HEK293 (cell line): Measurements from ENCODE around the gene CACNB2.

Experiments
- CTCF ChIA-PET: fragments of 350-600 bp; formaldehyde crosslinking; extraction: SDS; loops from one replicate; lab custom pipeline; 2021; ENCODE audit warnings: antibody characterized with exemption; lab: Yijun Ruan, JAX
- POLR2A ChIA-PET: fragments of 300-600 bp; formaldehyde crosslinking; extraction: SDS; loops from one replicate; lab custom pipeline; 2020; ENCODE audit warnings: antibody characterized with exemption, inconsistent platforms; lab: Yijun Ruan, JAX
- H3K27ac ChIP-seq: fragments of 200-500 bp; sonication (Bioruptor generic); 2 replicates; pipeline ENCODE4 v1.5.1; 2014; ENCODE audit warnings: low read depth, low read length, control low read depth, inconsistent platforms; ENCODE audit errors: extremely low read depth
- H3K36me3 ChIP-seq, 2 experiments: fragments of 200-500 bp in 1 of 2; sonication (Bioruptor generic) in 1 of 2; 1 replicate in 1 of 2; 2 replicates in 1 of 2; pipeline ENCODE4 v1.5.1; 2014 to 2017; ENCODE audit warnings: inconsistent platforms in 2 of 2, low read length in 2 of 2; ENCODE audit not compliant: control insufficient read depth in 2 of 2, insufficient read depth in 1 of 2
- H3K4me1 ChIP-seq: fragments of 200-500 bp; sonication (Bioruptor generic); 2 replicates; pipeline ENCODE4 v1.5.1; 2014; ENCODE audit warnings: mild to moderate bottlenecking, low read length, inconsistent platforms; ENCODE audit not compliant: control insufficient read depth, insufficient read depth
- H3K4me3 ChIP-seq: 2 replicates; pipeline ENCODE4 v1.5.1; 2011; ENCODE audit warnings: low read depth, mild to moderate bottlenecking, control low read depth, low read length, moderate library complexity
- H3K9me3 ChIP-seq: fragments of 200-500 bp; sonication (Bioruptor generic); 2 replicates; pipeline ENCODE4 v1.5.1; 2014; ENCODE audit warnings: low read depth, low read length, inconsistent platforms; ENCODE audit not compliant: control insufficient read depth, insufficient read depth
- GLIS2 ChIP-seq: fragments of 450-650 bp; formaldehyde crosslinking; IDR thresholded peaks from 2 replicates; pipeline ENCODE4 v1.5.1; 2016; ENCODE audit warnings: missing biosample characterization, missing genetic modification characterization
- PATZ1 ChIP-seq: fragments of 450-650 bp; formaldehyde crosslinking; IDR thresholded peaks from 2 replicates; pipeline ENCODE4 v1.5.1; 2016; ENCODE audit warnings: missing biosample characterization, missing genetic modification characterization
- ZBTB11 ChIP-seq: fragments of 450-650 bp; formaldehyde crosslinking; conservative IDR thresholded peaks from 2 replicates; pipeline ENCODE4 v1.5.1; 2016; ENCODE audit warnings: low read depth, missing biosample characterization, missing genetic modification characterization
- ZBTB17 ChIP-seq: fragments of 450-650 bp; formaldehyde crosslinking; IDR thresholded peaks from 2 replicates; pipeline ENCODE4 v1.5.1; 2016; ENCODE audit warnings: missing biosample characterization, missing genetic modification characterization
- ZBTB20 ChIP-seq: fragments of 450-650 bp; formaldehyde crosslinking; IDR thresholded peaks from 2 replicates; pipeline ENCODE4 v1.5.1; 2016; ENCODE audit warnings: missing biosample characterization, missing genetic modification characterization
- ZBTB49 ChIP-seq: fragments of 450-650 bp; formaldehyde crosslinking; IDR thresholded peaks from 2 replicates; pipeline ENCODE4 v1.5.1; 2016; ENCODE audit warnings: missing biosample characterization, missing genetic modification characterization, low read depth
- ZNF132 ChIP-seq: fragments of 450-650 bp; formaldehyde crosslinking; IDR thresholded peaks from 2 replicates; pipeline ENCODE4 v1.5.1; 2017; ENCODE audit warnings: missing biosample characterization, missing genetic modification characterization, borderline replicate concordance
- ZNF214 ChIP-seq: fragments of 450-650 bp; formaldehyde crosslinking; IDR thresholded peaks from 2 replicates; pipeline ENCODE4 v1.5.1; 2017; ENCODE audit warnings: missing biosample characterization, mild to moderate bottlenecking, missing genetic modification characterization, borderline replicate concordance
- ZNF23 ChIP-seq: fragments of 450-650 bp; formaldehyde crosslinking; IDR thresholded peaks from 2 replicates; pipeline ENCODE4 v1.5.1; 2016; ENCODE audit warnings: missing biosample characterization, missing genetic modification characterization, borderline replicate concordance
- ZNF274 ChIP-seq, 2 experiments: fragments of 200-500 bp in 1 of 2; fragments of 450-650 bp in 1 of 2; sonication (Bioruptor generic) in 1 of 2; formaldehyde crosslinking in 1 of 2; IDR thresholded peaks; 2 replicates each; pipeline versions ENCODE4 v1.5.1 to v1.6.1; 2014 to 2016; ENCODE audit warnings: borderline replicate concordance in 1 of 2, inconsistent platforms in 1 of 2, low read length in 1 of 2, missing biosample characterization in 1 of 2, missing genetic modification characterization in 1 of 2
- ZNF335 ChIP-seq: fragments of 450-650 bp; formaldehyde crosslinking; conservative IDR thresholded peaks from 2 replicates; pipeline ENCODE4 v1.5.1; 2016; ENCODE audit warnings: missing biosample characterization, missing genetic modification characterization
- ZNF37A ChIP-seq: fragments of 450-650 bp; IDR thresholded peaks from 2 replicates; pipeline ENCODE4 v1.5.1; 2018; ENCODE audit warnings: missing biosample characterization, missing genetic modification characterization
- ZNF473 ChIP-seq: fragments of 450-650 bp; formaldehyde crosslinking; IDR thresholded peaks from 2 replicates; pipeline ENCODE4 v1.5.1; 2017; ENCODE audit warnings: missing biosample characterization, missing genetic modification characterization
- ZNF580 ChIP-seq: fragments of 450-650 bp; formaldehyde crosslinking; IDR thresholded peaks from 2 replicates; pipeline ENCODE4 v1.5.1; 2016; ENCODE audit warnings: missing biosample characterization, missing genetic modification characterization
- ZNF624 ChIP-seq: fragments of 450-650 bp; formaldehyde crosslinking; IDR thresholded peaks from 2 replicates; pipeline ENCODE4 v1.5.1; 2017; ENCODE audit warnings: missing biosample characterization, missing genetic modification characterization
- ZNF654 ChIP-seq: fragments of 450-650 bp; formaldehyde crosslinking; IDR thresholded peaks from 2 replicates; pipeline ENCODE4 v1.5.1; 2016; ENCODE audit warnings: low read depth, missing biosample characterization, missing genetic modification characterization
- ZNF670 ChIP-seq: fragments of 450-650 bp; formaldehyde crosslinking; IDR thresholded peaks from 2 replicates; pipeline ENCODE4 v1.5.1; 2016; ENCODE audit warnings: missing biosample characterization, missing genetic modification characterization, low read depth
- ZNF747 ChIP-seq: fragments of 450-650 bp; formaldehyde crosslinking; IDR thresholded peaks from 2 replicates; pipeline ENCODE4 v1.5.1; 2016; ENCODE audit warnings: missing biosample characterization, missing genetic modification characterization
- ZNF791 ChIP-seq: fragments of 450-650 bp; formaldehyde crosslinking; IDR thresholded peaks from 2 replicates; pipeline ENCODE4 v1.5.1; 2016; ENCODE audit warnings: missing biosample characterization, missing genetic modification characterization

Gene CACNB2

GRCh38 chr10:18100669-18101068 is 39.6 kb upstream of the CACNB2 start:
- Histone ChIP-seq H3K4me3 (no peak overlapping the region), H3K4me1 (no peaks in the 10 kb centered on the region; the same call in 1 of the 2 replicates), H3K27ac (no peak overlapping the region), H3K36me3 (no peaks in the 10 kb centered on the region), H3K9me3 (no peaks in the 10 kb centered on the region)
- CTCF ChIA-PET, result interaction anchor here (0.5 kb wide), 1 partner anchor 316 kb away, joined by 3 read pairs; no protein-coding TSS in a partner anchor
- TF ChIP-seq ZNF23 (tag by site-specific recombination) (no peak), PATZ1 (no peak), ZNF670 (tag by site-specific recombination) (no peak), GLIS2 (no peak), ZBTB20 (tag by site-specific recombination) (no peak), ZBTB17 (no peak), ZNF37A (no peak), ZNF274 (IDR thresholded peaks at IDR 0.05; ENCODE audit: low read length) (no peak), ZNF274 (tag by site-specific recombination; IDR thresholded peaks at IDR 0.05; ENCODE audit: borderline replicate concordance) (no peak), ZNF747 (no peak), ZBTB11 (tag by site-specific recombination) (no peak), ZNF214 (tag by site-specific recombination) (no peak), ZNF132 (tag by site-specific recombination) (no peak), ZNF580 (tag by site-specific recombination) (no peak), ZNF624 (tag by site-specific recombination) (no peak), ZNF335 (tag by site-specific recombination) (no peak), ZNF654 (tag by site-specific recombination) (no peak), ZNF791 (tag by site-specific recombination) (no peak), ZNF473 (tag by site-specific recombination) (no peak), ZBTB49 (tag by site-specific recombination) (no peak)
- POLR2A ChIA-PET, result no interaction called here
